ENCODE data around the gene OR2T35.
"Not testable (repeated sequence)": the region's sequence is repeated elsewhere in the genome, so short reads cannot be mapped to it uniquely, and the experiment has no call there.

OR2T35 gene

GRCh38 chr1:248645178-248645577, at the start of gene OR2T35:
OR2T35 (minus strand) TSS chr1:248645278; CDS start chr1:248639258, 6,020 bp downstream.
- DNase-seq: not testable (repeated sequence)

GRCh38 chr1:248691567-248692155, 46.6 kb upstream of the OR2T35 start:
- DNase-seq: no peak

- DNase-seq: no peak
Measured at GRCh38 chr1:248688527-248689298, 43.6 kb upstream of the OR2T35 start.

- DNase-seq: peak; percentile 43
Measured at GRCh38 chr1:248686815-248687214, 41.7 kb upstream of the OR2T35 start.

GRCh38 chr1:248681651-248682050, 36.6 kb upstream of the OR2T35 start:
- DNase-seq: no peak

- no peak for DNase-seq
Measured at GRCh38 chr1:248670003-248670402, 24.9 kb upstream of the OR2T35 start.

GRCh38 chr1:248663453-248664328, 18.6 kb upstream of the OR2T35 start:
- not testable (repeated sequence) for DNase-seq

- not testable (repeated sequence) for DNase-seq
Measured at GRCh38 chr1:248656797-248657196, 11.7 kb upstream of the OR2T35 start.

GRCh38 chr1:248655354-248655753, 10.3 kb upstream of the OR2T35 start, which contains the start of gene OR2T27:
OR2T27 (minus strand) TSS chr1:248655528; CDS start chr1:248650884, 4,644 bp downstream.
- DNase-seq: not testable (repeated sequence)

- not testable (repeated sequence) for DNase-seq
Measured at GRCh38 chr1:248648770-248649536, 3.9 kb upstream of the OR2T35 start.

GRCh38 chr1:248642971-248643651, 2.0 kb downstream of the OR2T35 start:
- not testable (repeated sequence) for DNase-seq

- DNase-seq: not testable (repeated sequence)
Measured at GRCh38 chr1:248641583-248641982, 3.5 kb downstream of the OR2T35 start.

GRCh38 chr1:248640906-248641305, 4.2 kb downstream of the OR2T35 start:
- not testable (repeated sequence) for DNase-seq

GRCh38 chr1:248639652-248640051, 5.4 kb downstream of the OR2T35 start:
- DNase-seq: not testable (repeated sequence)

- DNase-seq: not testable (repeated sequence)
Measured at GRCh38 chr1:248636612-248637011, 8.5 kb downstream of the OR2T35 start.

GRCh38 chr1:248634991-248635390, 10.1 kb downstream of the OR2T35 start, which contains the start of gene OR2T11:
OR2T11 (minus strand) TSS chr1:248635091; CDS start chr1:248627128, 7,963 bp downstream.
- not testable (repeated sequence) for DNase-seq

GRCh38 chr1:248631354-248632008, 13.6 kb downstream of the OR2T35 start:
- no peak for DNase-seq

GRCh38 chr1:248630551-248630950, 14.5 kb downstream of the OR2T35 start:
- DNase-seq: no peak

GRCh38 chr1:248627971-248628844, 16.9 kb downstream of the OR2T35 start:
- no peak for DNase-seq

GRCh38 chr1:248625971-248626370, 19.1 kb downstream of the OR2T35 start:
- no peak for DNase-seq
